ENCODE data around the gene ENOX1. TPM values are rescaled to one million over a fixed set of nuclear protein-coding genes. Genes with fewer than 3 reads are reported as not detected.

The ENOX1 gene
- total and polyA plus RNA-seq, 2 of the 8 experiments (the other 6 are each of a cell fraction or from before 2014, with no cell fraction given): 0.23 to 0.37 TPM

- ChIA-PET CTCF (ENCODE audit: partially characterized antibody) (no interaction called here), POLR2A (ENCODE audit: partially characterized antibody) (no interaction called here)
- no peak for FAIRE-seq
These were observed 221.8 kb downstream of the ENOX1 start for GRCh38 chr13:43564952-43565351.

More at GRCh38 chr13:43564952-43565351, 221.8 kb downstream of the ENOX1 start:
- H2BK20ac ChIP-seq (ENCODE audit: low read length): no peak overlapping the region
- H4K20me1 ChIP-seq (replicated peaks in 1 of 2; ENCODE audit: control insufficient read depth in 1 of 2, insufficient read depth in 2 of 2, low read length in 2 of 2): no peaks in the 10 kb centered on the region
- no peaks in the 10 kb centered on the region for H3K9me3 ChIP-seq (ENCODE audit: insufficient read depth in 2 of 2, low read depth in 1 of 2, low read length in 1 of 2)
- H3K4me3 ChIP-seq (ENCODE audit: extremely low read depth in 1 of 4, insufficient read depth in 2 of 4, low read depth in 3 of 4, low read length in 4 of 4): no peak overlapping the region
- H3K4ac ChIP-seq (replicated peaks; ENCODE audit: insufficient read length, low read depth, low read length): no peak overlapping the region
- 95% methylated on average over 1 of the region's 1 CpG; no CpG with 5 or more reads in 1 of the 2 experiments for WGBS, 2 experiments (ENCODE audit: extremely low coverage in 1 of 2, insufficient coverage in 1 of 2, insufficient read length in 1 of 2, insufficient replicate concordance in 2 of 2, low coverage in 1 of 2, low lambda C conversion rate in 2 of 2, missing lambda C conversion rate in 1 of 2)
- H4K5ac ChIP-seq (ENCODE audit: insufficient read length, low read depth, low read length): no peak overlapping the region
- H3K27ac ChIP-seq (ENCODE audit: low read depth, low read length): no peak overlapping the region
- H3K18ac ChIP-seq (ENCODE audit: extremely low read depth, low read length): no peak overlapping the region
- TF ChIP-seq ASH2L (IDR thresholded peaks at IDR 0.05; ENCODE audit: low read length): no peak
- DNase-seq (ENCODE audit: low read depth in 1 of 2, low spot score in 2 of 2): no peak
- no peaks in the 10 kb centered on the region for H3K23me2 ChIP-seq (ENCODE audit: low read depth, low read length)
- H2BK12ac ChIP-seq (ENCODE audit: low read depth, low read length): no peak overlapping the region
- no peak overlapping the region for H2BK15ac ChIP-seq (ENCODE audit: low read length)
- no peak overlapping the region for H3K23ac ChIP-seq (ENCODE audit: insufficient read length)
- H3K27me3 ChIP-seq (replicated peaks in 1 of 4; ENCODE audit: control insufficient read depth in 3 of 4, extremely low read depth in 1 of 4, insufficient read depth in 3 of 4, low read length in 3 of 4): no peaks in the 10 kb centered on the region
- H3K4me1 ChIP-seq (replicated peaks in 1 of 4; ENCODE audit: control insufficient read depth in 3 of 4, insufficient read depth in 4 of 4, low read length in 3 of 4): no peaks in the 10 kb centered on the region
- no peak overlapping the region for H3K4me2 ChIP-seq (ENCODE audit: insufficient read depth in 1 of 2, low read depth in 2 of 2, low read length in 2 of 2)
- no peaks in the 10 kb centered on the region for H3K79me1 ChIP-seq (ENCODE audit: low read depth, low read length)
- H3K14ac ChIP-seq (ENCODE audit: insufficient read length): no peak overlapping the region
- no peak overlapping the region for H2BK5ac ChIP-seq (ENCODE audit: low read depth, low read length)
- no peak overlapping the region for H4K8ac ChIP-seq (ENCODE audit: extremely low read depth, insufficient read depth, low read length)
- H3K9ac ChIP-seq (replicated peaks in 1 of 4; ENCODE audit: extremely low read depth in 1 of 4, low read depth in 3 of 4, low read length in 3 of 4): no peak overlapping the region
- H3K56ac ChIP-seq (replicated peaks; ENCODE audit: insufficient read length, low read depth, low read length): no peak overlapping the region
- no peaks in the 10 kb centered on the region for H3K36me3 ChIP-seq (ENCODE audit: control insufficient read depth in 2 of 4, insufficient read depth in 4 of 4, low read length in 3 of 4)
- no peaks in the 10 kb centered on the region for H3K79me2 ChIP-seq (ENCODE audit: control insufficient read depth in 1 of 2, insufficient read depth in 2 of 2, low read length in 2 of 2)
- no peak overlapping the region for H2BK120ac ChIP-seq (replicated peaks; ENCODE audit: low read depth, low read length)
- no peak overlapping the region for H4K91ac ChIP-seq (replicated peaks; ENCODE audit: insufficient read length, low read length)
- no peak overlapping the region; the same call in 1 of the 2 replicates for H2AFZ ChIP-seq (ENCODE audit: low read length)
- no peak overlapping the region for H2AK5ac ChIP-seq (ENCODE audit: low read depth, low read length)

Data from H1 (cell line).